Spleen (tissue), 7 donors: ENCODE results near the gene INS.

Experiments used
- POLR2A ChIP-seq, 3 donors: fragments of 450-650 bp; IDR thresholded peaks; one replicate each; pipeline ENCODE4 v1.5.1; 2017; ENCODE audit warnings: antibody characterized with exemption in 3 of 3, mild to moderate bottlenecking in 1 of 3
- POLR2AphosphoS5 ChIP-seq, 3 donors: sonication (generic); formaldehyde crosslinking; IDR thresholded peaks; one replicate each; pipeline ENCODE4 v1.5.1; 2017; ENCODE audit warnings: antibody characterized with exemption in 3 of 3
- TF ChIP-seq, protein P1 (sequence below), 11 experiments: fragments of 200-600 bp in 7 of 11; fragments of 450-650 bp in 4 of 11; sonication (generic) in 4 of 11; IDR thresholded peaks in 8 of 11; conservative IDR thresholded peaks in 3 of 11; 1 replicate in 7 of 11; 2 replicates in 4 of 11; pipeline versions ENCODE4 v1.4.0 to v1.8.0; 2016 to 2021; ENCODE audit warnings: antibody characterized with exemption in 11 of 11, inconsistent platforms in 4 of 11, mild to moderate bottlenecking in 1 of 11
- donor health status: DM: no; HTN: no; CAD: no; lungs with moderate emphysema.
- donor health status: DM: no; HTN: no; CAD: no.
- donor health status: DM: no; HTN: no; CAD: no.

DNA sequence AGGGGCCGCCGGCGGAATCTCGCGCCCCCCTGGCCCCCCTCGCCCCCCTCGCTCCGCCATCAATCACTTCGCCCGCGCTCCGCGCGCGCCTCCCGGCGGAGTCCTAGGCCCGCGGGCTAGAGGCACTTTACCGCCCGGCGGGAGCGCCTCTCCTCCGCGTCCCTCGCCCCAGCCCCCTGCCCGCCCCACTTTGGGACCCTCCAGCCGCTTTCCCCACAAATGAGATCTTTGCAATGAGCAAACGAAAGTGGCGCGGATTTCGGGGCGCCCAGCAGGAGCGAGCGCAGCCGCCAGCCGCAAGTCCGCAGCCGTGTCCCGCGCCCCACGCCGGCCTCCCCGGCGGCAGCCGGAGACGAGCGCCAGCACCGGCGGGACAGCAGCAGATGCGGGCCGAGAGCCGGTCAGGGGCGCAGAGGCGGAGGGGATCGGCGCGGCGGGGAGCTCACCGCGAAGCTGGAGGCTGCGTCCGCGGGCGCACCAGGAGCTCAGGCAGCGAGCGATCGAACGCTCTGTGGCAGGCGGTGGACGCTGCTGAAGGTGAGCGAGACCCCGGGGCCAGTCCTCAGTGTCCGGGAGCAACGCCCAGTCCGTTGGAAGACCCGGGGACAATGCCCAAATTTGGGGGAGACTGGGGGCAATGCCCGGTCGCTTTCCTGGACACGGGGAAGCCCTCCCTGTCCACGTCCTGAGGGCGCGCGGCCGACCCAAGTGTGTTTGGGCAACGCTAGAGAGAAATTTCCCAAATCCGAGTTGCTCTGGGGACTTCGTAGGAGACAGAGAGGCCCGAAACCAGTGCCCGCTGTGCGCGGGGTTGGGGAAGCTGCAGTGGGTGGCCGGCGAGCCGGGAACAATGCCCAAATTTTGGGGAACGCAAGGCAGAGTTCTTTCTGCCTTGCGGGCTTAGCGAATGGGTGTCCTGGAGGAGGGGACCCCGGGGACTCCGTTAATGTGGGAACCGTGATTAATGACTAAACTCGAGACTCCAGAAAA lies 20.3 kb downstream of the INS start:
- TF ChIP-seq, protein P1, sequence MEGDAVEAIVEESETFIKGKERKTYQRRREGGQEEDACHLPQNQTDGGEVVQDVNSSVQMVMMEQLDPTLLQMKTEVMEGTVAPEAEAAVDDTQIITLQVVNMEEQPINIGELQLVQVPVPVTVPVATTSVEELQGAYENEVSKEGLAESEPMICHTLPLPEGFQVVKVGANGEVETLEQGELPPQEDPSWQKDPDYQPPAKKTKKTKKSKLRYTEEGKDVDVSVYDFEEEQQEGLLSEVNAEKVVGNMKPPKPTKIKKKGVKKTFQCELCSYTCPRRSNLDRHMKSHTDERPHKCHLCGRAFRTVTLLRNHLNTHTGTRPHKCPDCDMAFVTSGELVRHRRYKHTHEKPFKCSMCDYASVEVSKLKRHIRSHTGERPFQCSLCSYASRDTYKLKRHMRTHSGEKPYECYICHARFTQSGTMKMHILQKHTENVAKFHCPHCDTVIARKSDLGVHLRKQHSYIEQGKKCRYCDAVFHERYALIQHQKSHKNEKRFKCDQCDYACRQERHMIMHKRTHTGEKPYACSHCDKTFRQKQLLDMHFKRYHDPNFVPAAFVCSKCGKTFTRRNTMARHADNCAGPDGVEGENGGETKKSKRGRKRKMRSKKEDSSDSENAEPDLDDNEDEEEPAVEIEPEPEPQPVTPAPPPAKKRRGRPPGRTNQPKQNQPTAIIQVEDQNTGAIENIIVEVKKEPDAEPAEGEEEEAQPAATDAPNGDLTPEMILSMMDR (IDR thresholded peaks at IDR 0.05 in 8 of 11, conservative IDR thresholded peaks at IDR 0.05 in 3 of 11), result no peak
- TF ChIP-seq POLR2A (IDR thresholded peaks at IDR 0.05) (no peak), POLR2AphosphoS5 (IDR thresholded peaks at IDR 0.05) (no peak)
